GM23338 (cell line): ENCODE results near the gene UNC5A.

Experiments used
- CREB1 ChIP-seq: fragments of 250-450 bp; sonication (Bioruptor Pico); IDR thresholded peaks from 2 replicates; pipeline ENCODE4 v1.5.0; 2020; ENCODE audit warnings: low read depth, mild to moderate bottlenecking, moderate library complexity
- EZH2 ChIP-seq: fragments of 200-600 bp; sonication (generic); IDR thresholded peaks from one replicate; pipeline ENCODE4 v1.8.0; 2017; ENCODE audit warnings: antibody characterized with exemption, mild to moderate bottlenecking, low read depth; ENCODE audit not compliant: unreplicated experiment
- EZH2phosphoT487 ChIP-seq: fragments of 200-600 bp; sonication (generic); IDR thresholded peaks from one replicate; pipeline ENCODE4 v1.8.1; 2018; ENCODE audit warnings: antibody characterized with exemption; ENCODE audit not compliant: unreplicated experiment
- JUNB ChIP-seq: IDR thresholded peaks from one replicate; pipeline ENCODE4 v1.6.1; 2016; ENCODE audit warnings: antibody characterized with exemption; ENCODE audit not compliant: unreplicated experiment
- POLR2AphosphoS5 ChIP-seq: IDR thresholded peaks from 2 replicates; pipeline ENCODE4 v1.6.1; 2016; ENCODE audit warnings: antibody characterized with exemption, low read depth
- TF ChIP-seq, protein P1 (sequence below), 2 experiments: fragments of 200-600 bp in 1 of 2; sonication (generic) in 1 of 2; conservative IDR thresholded peaks; 2 replicates each; pipeline versions ENCODE4 v1.5.1 to v1.6.1; 2016 to 2017; ENCODE audit warnings: antibody characterized with exemption in 2 of 2, low read depth in 2 of 2, mild to moderate bottlenecking in 2 of 2, moderate library complexity in 1 of 2
- TF ChIP-seq, protein P2 (sequence below): IDR thresholded peaks from one replicate; pipeline ENCODE4 v1.6.1; 2018; ENCODE audit warnings: antibody characterized with exemption; ENCODE audit not compliant: unreplicated experiment

DNA sequence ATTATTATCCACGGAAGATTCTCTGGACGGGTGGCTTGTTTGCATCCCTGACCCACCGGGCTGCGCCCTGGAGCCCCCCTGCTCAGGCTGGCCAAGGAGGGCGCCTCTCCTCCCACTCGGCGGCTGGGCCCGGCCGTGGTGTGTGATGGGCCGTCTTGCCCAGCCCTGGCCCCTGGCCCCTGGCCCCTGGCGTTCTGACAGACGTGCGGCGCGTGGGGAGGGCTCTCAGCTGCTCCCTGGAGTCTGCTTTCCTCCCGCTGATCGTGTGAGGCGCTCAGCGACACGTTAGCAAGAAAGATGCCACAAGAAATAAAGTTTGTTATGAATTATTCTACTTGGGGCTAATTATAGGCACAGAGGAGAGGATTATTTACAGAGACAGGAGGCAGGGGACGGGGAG, 33.3 kb downstream of the UNC5A start:
- TF ChIP-seq, protein P1, sequence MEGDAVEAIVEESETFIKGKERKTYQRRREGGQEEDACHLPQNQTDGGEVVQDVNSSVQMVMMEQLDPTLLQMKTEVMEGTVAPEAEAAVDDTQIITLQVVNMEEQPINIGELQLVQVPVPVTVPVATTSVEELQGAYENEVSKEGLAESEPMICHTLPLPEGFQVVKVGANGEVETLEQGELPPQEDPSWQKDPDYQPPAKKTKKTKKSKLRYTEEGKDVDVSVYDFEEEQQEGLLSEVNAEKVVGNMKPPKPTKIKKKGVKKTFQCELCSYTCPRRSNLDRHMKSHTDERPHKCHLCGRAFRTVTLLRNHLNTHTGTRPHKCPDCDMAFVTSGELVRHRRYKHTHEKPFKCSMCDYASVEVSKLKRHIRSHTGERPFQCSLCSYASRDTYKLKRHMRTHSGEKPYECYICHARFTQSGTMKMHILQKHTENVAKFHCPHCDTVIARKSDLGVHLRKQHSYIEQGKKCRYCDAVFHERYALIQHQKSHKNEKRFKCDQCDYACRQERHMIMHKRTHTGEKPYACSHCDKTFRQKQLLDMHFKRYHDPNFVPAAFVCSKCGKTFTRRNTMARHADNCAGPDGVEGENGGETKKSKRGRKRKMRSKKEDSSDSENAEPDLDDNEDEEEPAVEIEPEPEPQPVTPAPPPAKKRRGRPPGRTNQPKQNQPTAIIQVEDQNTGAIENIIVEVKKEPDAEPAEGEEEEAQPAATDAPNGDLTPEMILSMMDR (conservative IDR thresholded peaks at IDR 0.05; ENCODE audit: low read depth in 2 of 2), result no peak
- TF ChIP-seq EZH2 (no peak), CREB1 (CRISPR knock-in tag) (no peak), EZH2phosphoT487 (no peak), POLR2AphosphoS5 (no peak), JUNB (no peak)
- TF ChIP-seq, protein P2, sequence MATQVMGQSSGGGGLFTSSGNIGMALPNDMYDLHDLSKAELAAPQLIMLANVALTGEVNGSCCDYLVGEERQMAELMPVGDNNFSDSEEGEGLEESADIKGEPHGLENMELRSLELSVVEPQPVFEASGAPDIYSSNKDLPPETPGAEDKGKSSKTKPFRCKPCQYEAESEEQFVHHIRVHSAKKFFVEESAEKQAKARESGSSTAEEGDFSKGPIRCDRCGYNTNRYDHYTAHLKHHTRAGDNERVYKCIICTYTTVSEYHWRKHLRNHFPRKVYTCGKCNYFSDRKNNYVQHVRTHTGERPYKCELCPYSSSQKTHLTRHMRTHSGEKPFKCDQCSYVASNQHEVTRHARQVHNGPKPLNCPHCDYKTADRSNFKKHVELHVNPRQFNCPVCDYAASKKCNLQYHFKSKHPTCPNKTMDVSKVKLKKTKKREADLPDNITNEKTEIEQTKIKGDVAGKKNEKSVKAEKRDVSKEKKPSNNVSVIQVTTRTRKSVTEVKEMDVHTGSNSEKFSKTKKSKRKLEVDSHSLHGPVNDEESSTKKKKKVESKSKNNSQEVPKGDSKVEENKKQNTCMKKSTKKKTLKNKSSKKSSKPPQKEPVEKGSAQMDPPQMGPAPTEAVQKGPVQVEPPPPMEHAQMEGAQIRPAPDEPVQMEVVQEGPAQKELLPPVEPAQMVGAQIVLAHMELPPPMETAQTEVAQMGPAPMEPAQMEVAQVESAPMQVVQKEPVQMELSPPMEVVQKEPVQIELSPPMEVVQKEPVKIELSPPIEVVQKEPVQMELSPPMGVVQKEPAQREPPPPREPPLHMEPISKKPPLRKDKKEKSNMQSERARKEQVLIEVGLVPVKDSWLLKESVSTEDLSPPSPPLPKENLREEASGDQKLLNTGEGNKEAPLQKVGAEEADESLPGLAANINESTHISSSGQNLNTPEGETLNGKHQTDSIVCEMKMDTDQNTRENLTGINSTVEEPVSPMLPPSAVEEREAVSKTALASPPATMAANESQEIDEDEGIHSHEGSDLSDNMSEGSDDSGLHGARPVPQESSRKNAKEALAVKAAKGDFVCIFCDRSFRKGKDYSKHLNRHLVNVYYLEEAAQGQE, result no peak
